ENCODE data around the gene REG1B.
"Not testable (repeated sequence)": the region's sequence is repeated elsewhere in the genome, so short reads cannot be mapped to it uniquely, and the experiment has no call there.

The REG1B gene

DNA sequence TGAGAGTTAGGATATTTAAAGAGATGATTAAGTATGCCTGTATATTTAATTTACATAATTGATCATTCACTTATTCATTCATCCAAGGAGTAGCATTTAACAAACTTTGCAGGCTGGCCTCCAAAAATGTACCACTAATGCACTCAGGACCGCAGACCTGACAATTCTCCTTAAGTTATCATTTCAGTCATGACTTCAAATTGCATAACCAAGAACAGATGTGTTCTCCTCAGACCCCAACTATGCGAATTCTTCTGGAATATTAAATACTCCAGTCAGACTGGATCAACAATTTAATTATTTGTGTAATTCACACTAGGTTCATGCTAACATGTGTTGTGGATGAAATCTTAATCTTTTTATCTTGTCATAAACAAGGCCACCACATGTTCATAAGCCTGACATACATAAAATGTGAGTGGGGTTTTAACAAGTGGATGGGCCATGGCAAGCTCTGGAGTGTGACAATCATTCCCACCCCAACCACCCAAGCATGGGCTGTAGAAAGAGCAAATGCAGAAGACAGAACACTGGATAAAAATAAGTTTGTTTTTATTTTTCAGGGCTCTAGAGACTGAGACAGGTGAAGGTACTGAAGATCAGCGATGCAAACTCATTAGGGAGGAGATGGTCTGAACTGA lies 3.2 kb downstream of the REG1B start:
- DNase-seq (ENCODE audit: low read depth) = no peak

- no peak for DNase-seq (ENCODE audit: low read depth)
These were observed 4.1 kb downstream of the REG1B start for GRCh38 chr2:79083597-79084251.

- DNase-seq (ENCODE audit: low read depth) = no peak
These were observed 4.8 kb downstream of the REG1B start for GRCh38 chr2:79082987-79083386.

- DNase-seq (ENCODE audit: low read depth) = no peak
These were observed 16.7 kb downstream of the REG1B start for GRCh38 chr2:79071078-79071477.

DNA sequence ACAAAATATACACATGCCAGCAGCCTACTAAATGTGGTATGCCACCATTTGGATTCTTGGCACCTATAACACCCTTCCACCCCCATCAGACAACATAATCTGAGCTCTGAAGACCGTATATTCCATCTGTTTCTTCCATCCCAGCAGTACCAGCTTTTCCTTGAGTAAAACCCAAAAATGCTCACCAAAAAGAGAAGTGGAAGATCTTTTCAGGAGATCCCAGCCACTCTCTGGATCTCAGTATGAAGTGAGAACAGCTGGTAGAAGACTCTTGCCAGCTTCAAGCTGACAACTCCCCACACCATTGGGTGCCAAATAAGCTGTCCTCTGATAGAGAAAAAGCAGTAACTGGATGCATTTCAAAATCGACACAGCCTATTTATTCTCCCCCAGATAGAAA lies 22.6 kb downstream of the REG1B start:
- no peak for DNase-seq (ENCODE audit: low read depth)

- not testable (repeated sequence) for DNase-seq (ENCODE audit: low read depth)
These were observed 33.0 kb downstream of the REG1B start for GRCh38 chr2:79054769-79055168.

DNA sequence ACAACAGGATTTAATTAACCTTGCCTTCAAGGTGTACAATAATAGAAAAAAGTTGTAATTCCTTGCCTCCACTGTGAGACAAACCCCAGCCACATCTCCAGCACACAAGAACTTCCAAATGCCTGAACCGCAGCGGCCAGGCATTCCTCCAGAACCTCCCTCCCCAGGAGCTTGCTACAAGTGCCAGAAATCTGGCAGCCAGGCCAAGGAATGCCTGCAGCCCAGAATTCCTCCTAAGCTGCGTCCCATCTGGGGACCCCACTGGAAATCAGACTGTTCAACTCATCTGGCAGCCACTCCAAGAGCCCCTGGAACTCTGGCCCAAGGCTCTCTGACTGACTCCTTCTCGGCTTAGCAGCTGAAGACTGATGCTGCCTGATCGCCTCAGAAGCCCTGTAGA lies 34.3 kb downstream of the REG1B start:
- DNase-seq (ENCODE audit: low read depth) = not testable (repeated sequence)

DNA sequence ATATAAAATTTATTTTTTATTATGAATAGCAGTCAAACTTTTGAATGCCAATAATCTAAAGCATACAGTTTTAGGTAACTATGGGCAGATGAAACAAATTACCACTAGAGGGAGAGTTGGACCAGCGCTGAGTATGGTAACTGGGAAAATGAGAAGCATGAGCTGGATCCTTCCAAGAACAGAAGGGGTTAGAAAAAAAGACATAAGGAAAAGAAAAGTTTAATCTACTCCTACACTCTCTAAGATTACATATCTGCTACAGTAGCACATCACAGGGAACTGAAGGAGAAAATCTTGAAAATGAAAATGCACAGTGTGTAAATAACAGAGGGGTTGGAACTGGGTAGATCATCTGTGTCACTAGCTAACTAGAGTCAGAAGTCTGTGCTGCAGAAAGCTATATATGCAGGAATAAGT lies 46.8 kb downstream of the REG1B start:
- DNase-seq (ENCODE audit: low read depth) = no peak

GRCh38 chr2:79039944-79040343 lies 47.8 kb downstream of the REG1B start:
- no peak for DNase-seq (ENCODE audit: low read depth)
